Peyer's patch (tissue), 4 donors: ENCODE measurements around the gene ARHGAP30.

ENCODE experiments used
- CTCF ChIP-seq, 6 experiments: fragments of 450-650 bp in 4 of 6; fragments of 200-600 bp in 2 of 6; sonication (generic) in 1 of 6; IDR thresholded peaks; one replicate each; pipeline ENCODE4 v1.5.1; 2017 to 2019; ENCODE audit warnings: antibody characterized with exemption in 6 of 6, mild to moderate bottlenecking in 3 of 6, moderate library complexity in 1 of 6
- POLR2A ChIP-seq, 2 donors: fragments of 450-650 bp; IDR thresholded peaks; one replicate each; pipeline ENCODE4 v1.5.1; 2017; ENCODE audit warnings: antibody characterized with exemption in 2 of 2, mild to moderate bottlenecking in 2 of 2, moderate library complexity in 2 of 2

- TF ChIP-seq CTCF (IDR thresholded peaks at IDR 0.05) (no peak), POLR2A (IDR thresholded peaks at IDR 0.05) (no peak)
Observed at GRCh38 chr1:161007369-161007768, 62.3 kb downstream of the ARHGAP30 start.
